Hematopoietic multipotent progenitor cell treated with erythropoietin and hydrocortisone succinate and interleukin-3 and kit ligand, for 8 days (in vitro differentiated cells): ENCODE measurements around the gene PIGS.
"Not testable (repeated sequence)": the region's sequence is repeated elsewhere in the genome, so short reads cannot be mapped to it uniquely, and the experiment has no call there.

Experiments used
- DNase-seq: peaks from one replicate; pipeline ENCODE4 v3.0.0-alpha.2; 2015

Gene PIGS

GRCh38 chr17:28571361-28572122 is at the start of gene PIGS:
TSS of gene PIGS (minus strand) at chr17:28571524. CDS start at chr17:28571496, 28 bp downstream.
- DNase-seq: peak; percentile 91

GRCh38 chr17:28620010-28620409 is 48.7 kb upstream of the PIGS start:
- no peak for DNase-seq

- no peak for DNase-seq
Measured at GRCh38 chr17:28618464-28618863, 47.1 kb upstream of the PIGS start.

GRCh38 chr17:28616281-28616680 is 45.0 kb upstream of the PIGS start:
- DNase-seq: no peak

- no peak for DNase-seq
Measured at GRCh38 chr17:28615260-28615940, 44.1 kb upstream of the PIGS start.

GRCh38 chr17:28613931-28614381 is 42.6 kb upstream of the PIGS start, which contains the start of gene RSKR:
TSS of gene RSKR (minus strand) at chr17:28614185. CDS start at chr17:28614161, 24 bp downstream.
- no peak for DNase-seq

GRCh38 chr17:28612936-28613872 is 41.9 kb upstream of the PIGS start:
- peak; percentile 50 for DNase-seq

GRCh38 chr17:28612531-28612930 is 41.2 kb upstream of the PIGS start:
- no peak for DNase-seq

- DNase-seq: no peak
Measured at GRCh38 chr17:28610376-28610775, 39.1 kb upstream of the PIGS start.

GRCh38 chr17:28604031-28604430 is 32.7 kb upstream of the PIGS start:
- not testable (repeated sequence) for DNase-seq

- peak; percentile 82 for DNase-seq
Measured at GRCh38 chr17:28599311-28600184, 28.2 kb upstream of the PIGS start.

GRCh38 chr17:28598799-28599310 is 27.5 kb upstream of the PIGS start, which contains the start of gene SPAG5:
TSS of gene SPAG5 (minus strand) at chr17:28599025. CDS start at chr17:28598946, 79 bp downstream.
- peak; percentile 95 for DNase-seq

GRCh38 chr17:28598389-28598788 is 27.1 kb upstream of the PIGS start:
- DNase-seq: no peak

- no peak for DNase-seq
Measured at GRCh38 chr17:28597606-28598383, 26.5 kb upstream of the PIGS start.

- no peak for DNase-seq
Measured at GRCh38 chr17:28592260-28592659, 20.9 kb upstream of the PIGS start.

GRCh38 chr17:28585851-28586250 is 14.5 kb upstream of the PIGS start:
- no peak for DNase-seq

- DNase-seq: no peak
Measured at GRCh38 chr17:28584434-28584833, 13.1 kb upstream of the PIGS start.

GRCh38 chr17:28582513-28582912 is 11.2 kb upstream of the PIGS start:
- no peak for DNase-seq

- no peak for DNase-seq
Measured at GRCh38 chr17:28580959-28581358, 9.6 kb upstream of the PIGS start.

- DNase-seq: no peak
Measured at GRCh38 chr17:28579526-28579925, 8.2 kb upstream of the PIGS start.
